NOMO-1 treated with DMSO at 0.1 percent for 48 hours (cell line): ENCODE data around the gene ZNF133.

Experiments used
- DNase-seq: peaks from one replicate; lab custom pipeline; 2025; ENCODE audit not compliant: unreplicated experiment; lab: John Stamatoyannopoulos, UW

Gene ZNF133

GRCh38 chr20:18361678-18362077, 73.4 kb downstream of the ZNF133 start:
- DNase-seq: no peak

- no peak for DNase-seq
Measured at GRCh38 chr20:18362916-18363315, 74.6 kb downstream of the ZNF133 start.

GRCh38 chr20:18363708-18364107, 75.4 kb downstream of the ZNF133 start:
- DNase-seq: no peak

- no peak for DNase-seq
Measured at GRCh38 chr20:18364768-18365167, 76.4 kb downstream of the ZNF133 start.
